Natural killer cell (primary cell): ENCODE data around the gene TMEM87B. TPM values are rescaled to one million over a fixed set of nuclear protein-coding genes. Genes with fewer than 3 reads are reported as not detected.

ENCODE experiments used
- ATAC-seq, 3 donors: fragments of 150-1000 bp in 2 of 3; fragments of 200-7000 bp in 1 of 3; cut with Tn5 transposase; 1 replicate in 1 of 3; 2 replicates in 2 of 3; pipeline ENCODE4 v1.10.0; 2021; ENCODE audit warnings: mild to moderate bottlenecking in 2 of 3, moderate library complexity in 2 of 3
- DNase-seq, 2 donors: peaks; one replicate each; pipeline versions ENCODE4 v3.0.0 to v3.0.0-alpha.2; 2013 to 2021; ENCODE audit warnings: mixed read lengths in 1 of 2
- H3K27ac ChIP-seq: one replicate; pipeline ENCODE4 v1.5.1; 2013; ENCODE audit warnings: mild to moderate bottlenecking, low read length
- H3K27me3 ChIP-seq: one replicate; pipeline ENCODE4 v1.6.1; 2013; ENCODE audit warnings: low read length; ENCODE audit not compliant: control insufficient read depth, insufficient read depth
- H3K36me3 ChIP-seq: one replicate; pipeline ENCODE4 v1.6.1; 2013; ENCODE audit warnings: low read length; ENCODE audit not compliant: control insufficient read depth, insufficient read depth
- H3K4me1 ChIP-seq: one replicate; pipeline ENCODE4 v1.6.1; 2013; ENCODE audit warnings: low read length; ENCODE audit not compliant: control insufficient read depth, insufficient read depth
- H3K4me3 ChIP-seq: one replicate; pipeline ENCODE4 v1.5.1; 2013; ENCODE audit warnings: low read length
- H3K9me3 ChIP-seq: one replicate; pipeline ENCODE4 v1.6.1; 2013; ENCODE audit warnings: low read length; ENCODE audit not compliant: control insufficient read depth, insufficient read depth
- H3K27ac Mint-ChIP-seq, 2 donors: one replicate each; pipeline ENCODE4 v1.8.0; 2022; ENCODE audit warnings: mild to moderate bottlenecking in 2 of 2, mixed read lengths in 2 of 2, moderate library complexity in 1 of 2
- H3K27me3 Mint-ChIP-seq, 2 donors: one replicate each; pipeline ENCODE4 v1.8.0; 2022; ENCODE audit warnings: low read depth in 2 of 2, mixed read lengths in 2 of 2
- H3K36me3 Mint-ChIP-seq: one replicate; pipeline ENCODE4 v1.8.0; 2022; ENCODE audit warnings: mixed read lengths
- H3K4me1 Mint-ChIP-seq, 2 donors: one replicate each; pipeline ENCODE4 v1.8.0; 2022; ENCODE audit warnings: mixed read lengths in 2 of 2
- H3K4me3 Mint-ChIP-seq: one replicate; pipeline ENCODE4 v1.8.0; 2022; ENCODE audit warnings: mild to moderate bottlenecking, moderate library complexity, mixed read lengths
- H3K9me3 Mint-ChIP-seq, 2 donors: one replicate each; pipeline ENCODE4 v1.8.0; 2022; ENCODE audit warnings: mixed read lengths in 2 of 2
- WGBS: methylation state at CpG from one replicate; pipeline ENCODE4 v1.1.7; 2013; ENCODE audit warnings: missing lambda C conversion rate; ENCODE audit not compliant: insufficient coverage; 5-methylcytosine and 5-hydroxymethylcytosine counted together
- intact Hi-C: fragments of 100-400 bp; cut with micrococcal nuclease; formaldehyde crosslinking; loops from one replicate; pipeline ENCODE4 v1.14.2; 2022
- total RNA-seq, 4 donors: library from RNA; stranded (reverse); fragments of 120-200 nt in 1 of 4; gene quantifications; one replicate each; pipeline versions ENCODE4 v1.2.3 to v1.2.4, GENCODE V29; 2013 to 2022
- TF ChIP-seq, protein P1 (sequence below): fragments of 200-600 bp; IDR thresholded peaks from one replicate; pipeline ENCODE4 v1.8.0; 2022; ENCODE audit warnings: antibody characterized with exemption

Gene TMEM87B
- total RNA-seq, 3 donors from 2014 or later (not counting 1 experiment from before 2014, with no cell fraction given): 9.6 to 15.7 (median 13.6) TPM

DNA sequence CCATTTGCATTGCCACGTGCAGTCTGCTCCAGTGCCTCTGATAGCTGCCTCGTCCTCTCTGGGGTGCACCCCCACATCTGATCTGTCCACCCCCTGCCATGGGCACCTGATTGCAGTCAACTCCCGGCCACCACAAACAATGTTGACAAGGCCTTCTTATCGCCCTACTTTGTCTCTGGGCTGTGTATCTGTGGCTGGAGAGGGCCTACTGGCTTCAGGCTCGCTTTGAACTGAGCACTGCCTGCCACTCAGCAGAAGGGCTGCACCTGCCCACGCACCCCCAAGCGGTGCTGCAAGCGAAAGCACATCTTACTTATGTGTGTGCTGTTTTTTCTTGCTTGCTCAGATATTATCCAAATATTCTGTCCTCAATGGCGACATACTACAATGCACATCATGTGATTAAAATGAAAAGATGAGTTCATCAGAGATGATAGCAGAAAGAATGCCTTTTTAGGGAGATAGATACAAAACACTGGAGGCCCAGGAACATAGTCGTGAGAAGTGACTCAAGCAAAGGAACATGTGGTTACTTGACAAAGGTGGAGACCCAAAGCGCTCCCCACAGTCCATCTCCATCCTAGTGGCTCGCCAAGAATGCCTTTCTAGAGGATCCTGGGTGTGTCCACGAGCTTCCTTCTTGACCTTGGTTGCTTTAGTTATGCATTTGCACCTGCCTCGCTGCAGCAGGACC lies 111.9 kb downstream of the TMEM87B start:
- 78% methylated on average over 13 of the region's 14 CpGs for WGBS
- no peak overlapping the region for H3K27ac Mint-ChIP-seq
- peaks cover 25 to 37% of the 10 kb centered on the region in 2 donors for H3K4me1 Mint-ChIP-seq

DNA sequence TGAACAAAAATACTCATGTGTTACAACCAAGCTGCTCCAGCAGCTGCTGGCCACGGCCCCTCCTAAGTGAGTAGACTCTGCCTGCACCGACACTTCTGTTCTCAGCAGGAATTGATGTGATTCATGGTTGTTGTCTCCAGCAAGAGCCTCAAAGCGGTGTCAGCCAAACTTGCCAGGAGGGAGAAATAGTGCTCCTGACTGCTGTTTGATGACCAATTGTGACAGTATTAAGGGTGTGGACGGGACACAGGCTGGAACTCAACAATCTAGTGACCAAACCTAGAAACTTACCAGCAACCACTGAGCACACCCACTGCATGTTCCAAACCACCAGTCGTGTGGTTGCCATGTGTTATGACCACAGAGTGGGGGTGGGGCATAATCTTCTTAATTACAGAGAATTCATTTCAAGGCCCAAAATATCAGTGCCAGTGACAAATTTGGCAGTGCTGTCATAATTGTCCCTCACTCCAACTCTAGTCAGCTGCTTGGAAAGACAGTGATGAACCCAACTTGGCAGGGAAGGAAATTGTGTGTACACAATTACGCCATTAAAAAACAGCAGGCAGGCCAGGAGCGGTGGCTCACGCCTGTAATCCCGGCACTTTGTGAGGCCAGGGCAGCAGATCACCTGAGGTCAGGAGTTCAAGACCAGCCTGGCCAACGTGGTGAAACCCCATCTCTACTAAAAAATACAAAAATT lies 113.5 kb downstream of the TMEM87B start:
- intact Hi-C loops: no loop called here
- no peaks in the 10 kb centered on the region for H3K9me3 ChIP-seq
- H3K27ac Mint-ChIP-seq: peak overlapping the region in 1 of 2 donors; percentile 35

More for the DNA sequence above, 111.9 kb downstream of the TMEM87B start:
- Mint-ChIP-seq H3K4me3 (no peak overlapping the region), H3K27me3 (peaks cover 12 to 15% of the 10 kb centered on the region in 2 donors), H3K9me3 (no peaks in the 10 kb centered on the region), H3K36me3 (no peaks in the 10 kb centered on the region)
- Histone ChIP-seq H3K4me3 (no peak overlapping the region), H3K27me3 (no peaks in the 10 kb centered on the region), H3K4me1 (peaks cover 15% of the 10 kb centered on the region), H3K27ac (no peak overlapping the region), H3K36me3 (no peaks in the 10 kb centered on the region), H3K9me3 (no peaks in the 10 kb centered on the region)
- ATAC-seq: no peak
- TF ChIP-seq, protein P1, sequence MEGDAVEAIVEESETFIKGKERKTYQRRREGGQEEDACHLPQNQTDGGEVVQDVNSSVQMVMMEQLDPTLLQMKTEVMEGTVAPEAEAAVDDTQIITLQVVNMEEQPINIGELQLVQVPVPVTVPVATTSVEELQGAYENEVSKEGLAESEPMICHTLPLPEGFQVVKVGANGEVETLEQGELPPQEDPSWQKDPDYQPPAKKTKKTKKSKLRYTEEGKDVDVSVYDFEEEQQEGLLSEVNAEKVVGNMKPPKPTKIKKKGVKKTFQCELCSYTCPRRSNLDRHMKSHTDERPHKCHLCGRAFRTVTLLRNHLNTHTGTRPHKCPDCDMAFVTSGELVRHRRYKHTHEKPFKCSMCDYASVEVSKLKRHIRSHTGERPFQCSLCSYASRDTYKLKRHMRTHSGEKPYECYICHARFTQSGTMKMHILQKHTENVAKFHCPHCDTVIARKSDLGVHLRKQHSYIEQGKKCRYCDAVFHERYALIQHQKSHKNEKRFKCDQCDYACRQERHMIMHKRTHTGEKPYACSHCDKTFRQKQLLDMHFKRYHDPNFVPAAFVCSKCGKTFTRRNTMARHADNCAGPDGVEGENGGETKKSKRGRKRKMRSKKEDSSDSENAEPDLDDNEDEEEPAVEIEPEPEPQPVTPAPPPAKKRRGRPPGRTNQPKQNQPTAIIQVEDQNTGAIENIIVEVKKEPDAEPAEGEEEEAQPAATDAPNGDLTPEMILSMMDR: no peak
- DNase-seq: peak in 1 of 2 donors; percentile 49
- intact Hi-C loops: no loop called here

More for the DNA sequence above, 113.5 kb downstream of the TMEM87B start:
- Histone ChIP-seq H3K4me1 (peaks cover 15% of the 10 kb centered on the region), H3K36me3 (no peaks in the 10 kb centered on the region), H3K27me3 (no peaks in the 10 kb centered on the region), H3K27ac (no peak overlapping the region), H3K4me3 (no peak overlapping the region)
- 63% methylated on average over 10 of the region's 10 CpGs for WGBS
- TF ChIP-seq, protein P1: no peak
- Mint-ChIP-seq H3K9me3 (no peaks in the 10 kb centered on the region), H3K36me3 (no peaks in the 10 kb centered on the region), H3K4me1 (peaks cover 25 to 37% of the 10 kb centered on the region in 2 donors), H3K4me3 (peak overlapping the region; percentile 64), H3K27me3 (peaks cover 12 to 13% of the 10 kb centered on the region in 2 donors)
- ATAC-seq (peak; percentile 21 to 65 (median 47)), DNase-seq (no peak)

Other genes with a start within 250 kb of the TMEM87B start
- gene ANAPC1, start 171.1 kb upstream of the TMEM87B start, total RNA-seq: 10 to 100 TPM; 38.7 to 50.8 (median 50.4) TPM
- gene MERTK, start 156.7 kb upstream of the TMEM87B start, total RNA-seq: 1 to 10 TPM in 1 of 3 donors, under 1 TPM in 2; 0.38 to 1.2 (median 0.45) TPM
- gene FBLN7, start 83.1 kb downstream of the TMEM87B start, total RNA-seq: under 1 TPM in 2 of 3 donors, not detected in 1; 0.25 to 0.48 TPM
- gene ZC3H8, start 199.8 kb downstream of the TMEM87B start, total RNA-seq: 10 to 100 TPM in 2 of 3 donors, 1 to 10 TPM in 1; 9.3 to 20.3 (median 16.0) TPM
- 10 to 100 TPM; 13.1 to 17.3 (median 15.3) TPM for gene ZC3H6, start 220.3 kb downstream of the TMEM87B start, total RNA-seq